ENCODE measurements around the gene PPP1R11. TPM values are rescaled to one million over a fixed set of nuclear protein-coding genes. Genes with fewer than 3 reads are reported as not detected.

The PPP1R11 gene
- total and polyA plus RNA-seq, 12 donors = 30.6 to 75.4 (median 46.8) TPM

DNA sequence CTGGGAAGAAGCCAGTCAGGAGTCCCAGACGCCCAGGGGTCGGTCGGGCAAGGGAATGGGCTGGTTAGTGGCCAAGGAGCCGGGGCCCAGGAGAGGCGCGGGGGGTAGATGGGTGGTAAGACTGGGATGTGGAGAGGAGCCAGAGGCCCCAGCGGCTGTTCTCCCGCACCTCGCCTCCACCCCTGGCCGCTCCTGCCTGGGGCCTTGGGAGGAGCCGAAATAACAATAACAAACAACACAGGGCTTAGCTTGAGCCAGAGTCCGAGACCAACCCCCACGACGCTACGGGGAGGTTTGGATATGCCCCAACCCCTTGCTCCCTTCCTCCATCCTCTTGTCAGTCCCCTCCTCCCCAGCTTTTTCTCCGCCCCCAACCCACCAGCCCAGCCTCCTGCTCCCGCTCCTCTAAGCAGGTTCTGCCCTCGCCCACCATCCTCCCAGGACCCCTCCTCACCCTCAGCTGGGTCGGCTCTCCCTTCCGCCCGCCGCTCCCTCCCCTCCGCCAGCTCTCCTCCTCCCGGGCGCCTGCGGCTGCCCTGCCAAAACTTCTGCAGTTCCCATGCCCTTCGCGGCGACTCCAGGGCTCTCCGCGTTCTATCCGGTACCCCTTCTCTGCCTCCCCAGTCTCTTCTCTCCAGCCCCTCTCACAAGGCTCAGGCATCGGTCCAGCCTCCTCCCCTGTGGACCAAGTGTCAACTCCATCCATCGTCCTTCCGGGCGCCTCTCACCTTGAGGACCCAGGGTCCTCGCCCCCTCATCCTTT lies 7.5 kb downstream of the PPP1R11 start:
- ATAC-seq (no peak), DNase-seq (no peak)
- Histone ChIP-seq H3K36me3 (peaks cover 0 to 8% (median 6%) of the 10 kb centered on the region in 9 donors), H3K27me3 (peaks cover 26 to 93% (median 65%) of the 10 kb centered on the region in 7 donors), H3K27ac (no peak overlapping the region), H3K9me3 (no peaks in the 10 kb centered on the region), H3K4me1 (peaks cover 2 to 31% (median 27%) of the 10 kb centered on the region in 9 donors), H3K4me3 (peak overlapping the region in 7 of 10 donors; percentile 6 to 46 (median 34))
- TF ChIP-seq, protein P1, sequence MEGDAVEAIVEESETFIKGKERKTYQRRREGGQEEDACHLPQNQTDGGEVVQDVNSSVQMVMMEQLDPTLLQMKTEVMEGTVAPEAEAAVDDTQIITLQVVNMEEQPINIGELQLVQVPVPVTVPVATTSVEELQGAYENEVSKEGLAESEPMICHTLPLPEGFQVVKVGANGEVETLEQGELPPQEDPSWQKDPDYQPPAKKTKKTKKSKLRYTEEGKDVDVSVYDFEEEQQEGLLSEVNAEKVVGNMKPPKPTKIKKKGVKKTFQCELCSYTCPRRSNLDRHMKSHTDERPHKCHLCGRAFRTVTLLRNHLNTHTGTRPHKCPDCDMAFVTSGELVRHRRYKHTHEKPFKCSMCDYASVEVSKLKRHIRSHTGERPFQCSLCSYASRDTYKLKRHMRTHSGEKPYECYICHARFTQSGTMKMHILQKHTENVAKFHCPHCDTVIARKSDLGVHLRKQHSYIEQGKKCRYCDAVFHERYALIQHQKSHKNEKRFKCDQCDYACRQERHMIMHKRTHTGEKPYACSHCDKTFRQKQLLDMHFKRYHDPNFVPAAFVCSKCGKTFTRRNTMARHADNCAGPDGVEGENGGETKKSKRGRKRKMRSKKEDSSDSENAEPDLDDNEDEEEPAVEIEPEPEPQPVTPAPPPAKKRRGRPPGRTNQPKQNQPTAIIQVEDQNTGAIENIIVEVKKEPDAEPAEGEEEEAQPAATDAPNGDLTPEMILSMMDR (IDR thresholded peaks at IDR 0.05) = no peak
- intact Hi-C loops (cut with DNase I) = no loop called here
- 5 to 6% methylated on average over 34 to 37 of the region's 37 CpGs for WGBS, 2 donors

DNA sequence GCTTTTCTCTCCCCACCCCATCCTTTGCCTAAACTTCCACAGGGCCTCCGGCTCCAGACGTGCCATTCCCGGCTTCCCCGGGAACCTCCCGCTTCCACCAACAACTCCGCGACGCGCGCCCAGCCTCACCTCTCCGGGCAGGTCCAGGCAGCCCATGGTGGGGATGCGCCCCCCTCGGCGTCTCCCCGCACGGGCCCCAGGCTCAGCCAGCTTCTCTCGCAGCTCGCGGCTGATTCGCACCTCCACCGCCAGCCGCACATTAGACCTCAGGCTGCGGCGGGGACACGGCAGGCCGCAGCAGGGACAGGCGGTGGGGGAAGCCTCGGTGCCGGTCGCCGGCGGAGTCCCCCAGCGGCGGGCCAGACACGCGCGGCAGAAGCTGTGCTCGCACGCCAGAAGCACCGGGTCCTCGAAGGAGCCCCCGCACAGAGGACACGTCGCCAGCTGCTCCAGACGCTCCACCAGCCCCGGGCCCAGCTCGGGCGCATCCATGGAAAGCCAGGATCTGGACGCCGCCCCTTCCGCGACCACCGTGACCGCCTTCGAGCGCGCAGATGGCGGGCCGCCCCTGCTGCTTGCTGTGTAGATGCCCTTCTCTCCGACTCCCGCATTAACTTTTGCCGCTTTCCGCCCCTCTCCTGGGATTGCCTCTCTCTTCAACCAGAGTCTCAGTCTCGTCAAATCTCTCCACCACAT lies 8.2 kb downstream of the PPP1R11 start, which contains the start of gene RNF39:
TSS of gene RNF39 (minus strand) at position 676 of the 696 bp plus-strand sequence. CDS start at position 492, 184 bp downstream.
- Histone ChIP-seq H3K9me3 (no peaks in the 10 kb centered on the region), H3K4me1 (peaks cover 2 to 31% (median 27%) of the 10 kb centered on the region in 9 donors), H3K36me3 (peaks cover 0 to 2% (median 0%) of the 10 kb centered on the region in 9 donors), H3K4me3 (peak within 1 kb of the TSS; percentile 1 to 46 (median 20)), H3K27me3 (peaks cover 26 to 100% (median 70%) of the 10 kb centered on the region in 7 donors), H3K27ac (no peak within 1 kb of the TSS)
- TF ChIP-seq, protein P1 (IDR thresholded peaks at IDR 0.05) = no peak
- ATAC-seq (peak in 2 of 8 donors; percentile 8 to 16), DNase-seq (no peak)
- 1 to 2% methylated on average over 64 of the region's 64 CpGs for WGBS, 2 donors
- intact Hi-C loops (cut with DNase I) = no loop called here

GRCh38 chr6:30075790-30076732 lies 9.1 kb downstream of the PPP1R11 start:
- Histone ChIP-seq H3K36me3 (no peaks in the 10 kb centered on the region), H3K4me3 (peak overlapping the region in 5 of 10 donors; percentile 6 to 46 (median 34)), H3K4me1 (peaks cover 2 to 26% (median 24%) of the 10 kb centered on the region in 9 donors), H3K27ac (no peak overlapping the region), H3K9me3 (no peaks in the 10 kb centered on the region), H3K27me3 (peaks cover 26 to 94% (median 70%) of the 10 kb centered on the region in 7 donors)
- peak in 2 of 8 donors; percentile 7 to 24 for ATAC-seq
- WGBS, 2 donors = 31% methylated on average over 22 of the region's 22 CpGs
- DNase-seq = no peak
- intact Hi-C loops (cut with DNase I) = no loop called here
- TF ChIP-seq, protein P1 (IDR thresholded peaks at IDR 0.05) = peak in 7 of 9 donors; percentile 17 to 55 (median 48)
